Activated CD4-positive, CD25-positive, alpha-beta regulatory T cell treated with anti-CD3 and anti-CD28 coated beads, Interleukin-2, amount 50 U/mL, for 16 hours (primary cell): ENCODE data around the gene RAMAC.
"Not testable (repeated sequence)": the region's sequence is repeated elsewhere in the genome, so short reads cannot be mapped to it uniquely, and the experiment has no call there.

Experiments used
- DNase-seq: peaks from one replicate; pipeline ENCODE4 v3.0.0-alpha.2; 2020; ENCODE audit warnings: low read depth, low spot score

RAMAC gene

DNA sequence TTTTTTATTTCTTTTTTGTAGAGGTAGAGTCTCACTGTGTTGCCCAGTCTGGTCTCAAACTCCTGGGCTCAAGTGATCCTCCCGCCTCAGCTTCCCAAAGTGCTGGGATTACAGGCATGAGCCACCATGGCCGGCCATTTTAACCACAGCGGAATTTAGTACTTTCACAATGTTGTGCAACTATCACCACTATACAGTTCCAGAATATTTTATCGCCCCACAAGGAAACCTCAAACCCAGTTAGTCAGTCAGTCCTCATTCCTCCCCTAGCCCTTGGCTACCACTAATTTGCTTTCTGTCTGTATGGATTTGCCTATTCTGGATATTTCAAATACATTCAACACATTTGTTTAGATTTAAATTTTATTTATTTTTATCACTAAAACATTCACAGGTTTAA is 17.9 kb upstream of the RAMAC start:
- DNase-seq: no peak

DNA sequence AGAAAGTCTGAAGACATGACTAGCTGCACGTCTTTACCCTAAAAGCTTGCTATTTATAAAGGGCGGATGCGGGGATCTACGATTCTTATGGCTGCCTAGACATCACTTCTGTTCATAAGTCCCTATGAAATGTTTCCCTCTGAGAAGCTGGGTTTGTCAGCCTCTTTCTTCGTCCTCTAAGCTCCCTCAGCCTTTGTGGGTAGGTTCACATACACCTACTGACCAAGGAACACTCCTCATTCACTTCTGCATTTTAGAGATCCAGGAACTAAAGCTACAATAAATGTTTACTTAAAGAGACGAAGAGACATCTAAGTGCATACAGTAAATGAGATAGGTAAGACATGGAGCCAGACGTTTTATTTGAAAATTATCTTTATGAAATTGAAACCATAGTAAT is 16.7 kb upstream of the RAMAC start:
- no peak for DNase-seq

GRCh38 chr15:82970078-82970686 is 15.8 kb upstream of the RAMAC start:
- DNase-seq: no peak

DNA sequence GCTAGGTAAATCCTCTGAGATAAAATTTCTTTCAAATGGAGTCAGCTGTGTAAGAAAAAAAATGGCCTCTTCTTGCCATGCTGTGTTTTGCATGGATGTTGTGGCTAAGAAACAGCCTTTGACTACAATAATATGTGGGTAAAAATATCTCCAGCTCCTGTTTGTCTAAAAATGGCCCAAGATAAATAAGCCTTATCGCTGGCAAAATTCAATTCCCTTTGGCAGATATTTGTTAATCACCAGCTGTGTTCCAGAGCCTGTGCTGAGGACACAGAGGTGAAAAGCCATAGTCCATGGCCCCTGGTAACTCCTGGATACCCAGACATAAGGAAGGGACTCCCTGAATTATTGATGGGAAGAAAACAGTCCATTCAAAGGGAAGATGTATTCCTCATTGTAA is 15.3 kb upstream of the RAMAC start:
- no peak for DNase-seq

GRCh38 chr15:82971218-82971984 is 14.6 kb upstream of the RAMAC start:
- DNase-seq: no peak

DNA sequence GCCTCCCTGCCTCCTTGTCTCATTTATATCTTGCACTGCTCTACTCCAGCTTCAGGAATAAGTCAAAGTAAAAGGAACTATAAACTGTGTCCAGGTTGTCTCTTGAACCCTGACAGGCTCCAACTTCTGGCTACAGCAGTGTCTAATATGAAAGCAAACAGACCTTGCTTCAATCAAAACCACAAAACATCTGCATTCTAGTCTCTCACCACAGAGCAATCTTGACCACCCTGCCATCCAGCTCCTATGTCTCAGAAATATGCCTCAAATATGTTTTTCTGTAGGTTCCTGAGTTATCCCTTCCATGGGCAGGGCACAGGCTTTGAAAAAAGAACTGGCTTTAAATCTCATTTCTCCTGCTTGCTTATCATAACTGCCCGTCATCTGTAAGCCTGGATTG is 13.0 kb upstream of the RAMAC start:
- no peak for DNase-seq

- DNase-seq: no peak
These were observed 8.9 kb upstream of the RAMAC start for GRCh38 chr15:82977076-82977475.

DNA sequence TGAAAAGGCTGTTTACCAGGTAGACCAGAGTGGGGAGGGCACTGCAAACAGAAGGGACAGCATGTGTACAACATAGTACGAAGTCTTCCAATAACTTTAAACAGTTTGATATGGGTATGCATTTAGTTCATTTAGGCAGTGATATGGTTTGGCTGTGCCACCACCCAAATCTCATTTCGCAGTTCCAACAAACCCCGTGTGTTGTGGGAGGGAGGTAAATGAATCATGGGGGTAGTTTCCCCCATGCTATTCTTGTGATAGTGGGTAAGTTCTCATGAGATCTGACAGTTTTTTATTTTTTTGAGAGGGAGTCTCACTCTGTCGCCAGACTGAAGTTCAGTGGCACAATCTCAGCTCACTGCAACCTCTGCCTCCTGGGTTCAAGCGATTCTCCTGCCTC is 7.6 kb upstream of the RAMAC start:
- no peak for DNase-seq

DNA sequence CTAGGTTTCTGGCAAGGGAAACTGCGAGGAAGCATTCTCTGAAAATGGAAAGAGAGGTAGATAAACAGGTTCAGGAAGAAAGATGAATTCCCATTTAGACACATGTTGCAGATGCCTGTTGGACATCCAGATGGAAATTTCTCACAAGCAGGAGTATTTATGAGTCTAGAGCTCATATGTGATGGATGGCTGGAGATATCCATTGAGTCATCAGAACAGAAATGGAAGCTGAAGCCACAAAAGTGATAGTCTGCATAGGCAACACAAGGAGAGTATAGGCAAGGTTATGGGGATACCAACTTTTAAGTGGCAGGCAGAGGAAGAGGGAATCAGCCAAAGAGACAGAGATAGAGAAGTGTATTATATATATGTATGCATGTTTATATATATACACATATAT is 6.3 kb upstream of the RAMAC start:
- no peak for DNase-seq

- DNase-seq: no peak
These were observed 5.0 kb upstream of the RAMAC start for GRCh38 chr15:82980981-82981380.

DNA sequence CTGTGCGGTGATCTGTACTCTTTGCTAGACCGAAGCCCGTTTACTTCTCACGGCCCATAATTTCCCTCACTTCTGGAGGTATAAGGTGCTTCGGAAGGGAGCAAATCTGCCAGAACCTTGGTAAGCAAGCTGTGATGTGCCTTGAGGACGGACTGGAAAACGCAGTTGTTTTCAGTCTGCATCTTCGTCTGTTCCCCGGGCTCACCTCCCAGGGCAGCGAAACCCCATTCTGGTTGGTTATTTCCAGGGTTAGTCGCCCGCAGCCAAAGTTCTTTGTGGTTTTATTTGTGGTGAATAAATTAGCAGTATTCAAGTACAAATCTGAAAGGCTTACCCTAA is 401 bp downstream of the RAMAC start:
- no peak for DNase-seq

GRCh38 chr15:82992436-82992998 is 6.5 kb downstream of the RAMAC start:
- no peak for DNase-seq

DNA sequence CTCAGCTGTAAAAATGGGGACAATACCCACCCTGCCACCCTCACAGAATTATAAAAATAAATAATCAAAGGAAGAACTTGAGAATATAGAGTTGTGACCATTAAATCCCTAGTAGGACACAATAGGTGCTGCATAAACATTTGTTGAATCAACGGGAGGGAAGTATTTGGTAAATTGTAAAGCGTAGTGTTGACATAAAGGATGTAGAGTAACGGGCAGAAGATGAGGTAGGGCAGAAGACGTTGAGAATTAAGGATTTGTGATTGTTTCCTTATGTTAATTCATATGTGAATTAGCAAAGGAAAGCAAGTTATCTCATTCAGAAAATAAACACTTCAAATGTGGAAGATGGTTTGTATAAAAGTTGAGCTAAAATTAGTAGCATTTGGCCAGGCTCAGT is 7.1 kb downstream of the RAMAC start:
- DNase-seq: no peak

GRCh38 chr15:82995076-82995475 is 9.1 kb downstream of the RAMAC start:
- DNase-seq: no peak

GRCh38 chr15:82995938-82996337 is 9.9 kb downstream of the RAMAC start:
- no peak for DNase-seq

GRCh38 chr15:82999426-82999825 is 13.4 kb downstream of the RAMAC start:
- no peak for DNase-seq

- DNase-seq: no peak
These were observed 14.1 kb downstream of the RAMAC start for GRCh38 chr15:82999905-83000671.

DNA sequence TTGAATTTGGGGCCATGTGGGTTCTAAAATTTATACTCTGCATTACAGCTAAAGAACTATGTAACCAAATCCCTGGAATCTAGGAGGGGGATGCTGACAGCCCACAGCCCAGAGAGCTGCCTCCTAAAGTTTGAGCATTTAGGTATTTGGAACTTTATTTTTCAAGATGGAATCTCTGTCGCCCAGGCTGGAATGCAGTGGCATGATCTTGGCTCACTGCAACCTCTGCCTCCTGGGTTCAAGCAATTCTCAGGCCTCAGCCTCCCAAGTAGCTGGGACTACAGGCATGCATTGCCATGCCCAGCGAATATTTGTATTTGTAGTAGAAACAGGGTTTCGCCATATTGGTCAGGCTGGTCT is 14.6 kb downstream of the RAMAC start:
- not testable (repeated sequence) for DNase-seq

GRCh38 chr15:83010709-83011270 is 24.8 kb downstream of the RAMAC start:
- DNase-seq: peak; percentile 52

DNA sequence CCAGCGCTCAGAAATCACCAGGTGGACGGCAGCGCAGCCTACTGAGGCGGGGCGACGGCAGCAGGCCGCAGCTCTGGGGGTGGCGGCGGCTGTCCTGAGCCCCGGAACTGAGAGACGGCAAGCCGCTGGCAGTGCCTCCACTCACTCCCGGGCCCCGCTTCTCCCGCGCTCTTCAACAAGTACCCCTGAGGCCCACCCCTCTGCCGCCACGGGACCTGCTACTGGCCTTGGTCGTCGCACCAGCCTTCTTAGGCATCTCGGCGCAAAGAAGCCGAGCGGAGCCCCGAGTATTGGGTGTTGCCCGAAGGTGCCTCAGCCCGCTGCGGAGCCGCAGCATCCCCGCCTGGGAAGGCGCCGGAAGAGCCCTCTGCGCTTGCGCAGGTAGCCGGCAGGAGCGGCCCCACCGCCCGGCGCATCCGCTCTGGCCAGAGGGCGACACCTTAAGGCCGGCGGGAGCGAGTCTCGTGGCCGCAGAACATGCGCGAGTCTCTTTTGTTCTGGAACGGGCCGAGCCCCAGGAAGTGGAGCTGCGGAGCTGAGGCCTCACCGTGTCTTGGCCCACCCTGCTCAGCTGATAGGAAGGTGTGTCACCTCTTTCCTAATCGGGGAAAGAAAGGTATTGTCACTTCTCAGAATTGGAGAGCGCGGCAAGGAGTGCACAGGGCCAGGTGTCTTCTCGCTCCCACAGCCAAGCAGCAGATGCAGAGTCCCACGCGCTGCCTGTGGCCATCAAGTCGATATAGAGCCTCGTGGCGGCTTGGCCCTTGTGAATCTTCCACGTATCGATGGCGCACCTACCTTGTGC is 25.5 kb downstream of the RAMAC start, which contains the start of gene C15orf40:
Gene C15orf40 (minus strand): TSS at position 369 of the 805 bp plus-strand sequence. CDS start 32 bp downstream, at position 337.
- DNase-seq: peak; percentile 68

DNA sequence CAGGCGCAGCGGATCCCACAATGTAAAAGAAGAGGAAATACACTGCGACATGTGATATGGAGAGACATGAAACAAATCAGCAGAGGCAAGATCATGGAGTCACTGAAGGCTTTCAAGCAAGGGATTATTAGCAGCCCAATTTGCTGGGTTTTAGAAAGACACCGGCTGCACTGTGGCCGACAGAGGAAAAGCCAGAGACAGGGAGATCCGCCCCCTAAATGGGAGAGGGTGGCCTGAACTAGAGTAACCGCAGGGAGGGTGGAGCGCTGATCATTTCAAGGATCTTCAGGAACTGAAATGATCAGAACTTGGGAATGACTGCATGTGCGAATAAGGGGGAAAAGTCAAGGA is 26.0 kb downstream of the RAMAC start:
- no peak for DNase-seq
